ENCODE results near the gene CFAP46. TPM values are rescaled to one million over a fixed set of nuclear protein-coding genes. Genes with fewer than 3 reads are reported as not detected.

The CFAP46 gene
- total RNA-seq, 1 donor from 2014 or later = 10.9 TPM

DNA sequence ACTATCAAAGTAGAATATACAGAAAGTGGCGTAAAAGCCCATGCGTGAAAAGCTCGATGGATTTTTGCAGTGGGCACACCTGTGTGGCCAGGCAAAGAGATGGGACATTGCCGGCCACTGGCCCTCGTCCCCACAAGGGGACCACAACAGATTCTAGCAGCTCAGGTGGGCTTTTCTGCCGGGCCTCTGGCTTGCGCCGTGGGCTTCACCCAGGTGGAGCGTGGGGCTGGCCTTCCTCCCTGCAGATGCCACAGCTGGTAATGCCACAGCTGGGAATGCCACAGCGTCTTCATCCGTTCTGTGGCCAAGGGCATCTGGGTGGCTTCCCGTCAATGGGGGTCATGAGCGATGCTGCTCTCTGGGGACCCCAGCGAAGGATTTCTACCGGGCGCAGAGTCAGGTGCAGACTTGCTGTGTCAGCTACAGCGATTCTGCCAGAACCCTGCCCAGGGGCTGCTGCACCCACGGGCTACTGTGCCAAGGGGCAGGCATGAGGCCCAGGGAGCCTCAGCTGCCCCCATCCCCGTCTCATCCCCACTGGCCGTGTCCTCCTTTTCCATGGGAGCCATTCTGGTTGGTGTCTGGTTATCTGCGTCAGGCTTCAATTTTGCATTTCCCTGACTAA lies 103.9 kb downstream of the CFAP46 start:
- no peak overlapping the region for H3K4me3 Mint-ChIP-seq
- TF ChIP-seq, protein P1, sequence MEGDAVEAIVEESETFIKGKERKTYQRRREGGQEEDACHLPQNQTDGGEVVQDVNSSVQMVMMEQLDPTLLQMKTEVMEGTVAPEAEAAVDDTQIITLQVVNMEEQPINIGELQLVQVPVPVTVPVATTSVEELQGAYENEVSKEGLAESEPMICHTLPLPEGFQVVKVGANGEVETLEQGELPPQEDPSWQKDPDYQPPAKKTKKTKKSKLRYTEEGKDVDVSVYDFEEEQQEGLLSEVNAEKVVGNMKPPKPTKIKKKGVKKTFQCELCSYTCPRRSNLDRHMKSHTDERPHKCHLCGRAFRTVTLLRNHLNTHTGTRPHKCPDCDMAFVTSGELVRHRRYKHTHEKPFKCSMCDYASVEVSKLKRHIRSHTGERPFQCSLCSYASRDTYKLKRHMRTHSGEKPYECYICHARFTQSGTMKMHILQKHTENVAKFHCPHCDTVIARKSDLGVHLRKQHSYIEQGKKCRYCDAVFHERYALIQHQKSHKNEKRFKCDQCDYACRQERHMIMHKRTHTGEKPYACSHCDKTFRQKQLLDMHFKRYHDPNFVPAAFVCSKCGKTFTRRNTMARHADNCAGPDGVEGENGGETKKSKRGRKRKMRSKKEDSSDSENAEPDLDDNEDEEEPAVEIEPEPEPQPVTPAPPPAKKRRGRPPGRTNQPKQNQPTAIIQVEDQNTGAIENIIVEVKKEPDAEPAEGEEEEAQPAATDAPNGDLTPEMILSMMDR (conservative IDR thresholded peaks at IDR 0.05) = no peak
- H3K27me3 Mint-ChIP-seq = peaks cover 33% of the 10 kb centered on the region
- H3K36me3 Mint-ChIP-seq = peaks cover 5% of the 10 kb centered on the region
- peak; percentile 62 for DNase-seq (ENCODE audit: extremely low spot score, unreplicated experiment)
- no peak overlapping the region for H3K27ac Mint-ChIP-seq
- peaks cover 7% of the 10 kb centered on the region for H3K9me3 Mint-ChIP-seq
- H3K4me1 Mint-ChIP-seq (ENCODE audit: unreplicated experiment) = peaks cover 3% of the 10 kb centered on the region

DNA sequence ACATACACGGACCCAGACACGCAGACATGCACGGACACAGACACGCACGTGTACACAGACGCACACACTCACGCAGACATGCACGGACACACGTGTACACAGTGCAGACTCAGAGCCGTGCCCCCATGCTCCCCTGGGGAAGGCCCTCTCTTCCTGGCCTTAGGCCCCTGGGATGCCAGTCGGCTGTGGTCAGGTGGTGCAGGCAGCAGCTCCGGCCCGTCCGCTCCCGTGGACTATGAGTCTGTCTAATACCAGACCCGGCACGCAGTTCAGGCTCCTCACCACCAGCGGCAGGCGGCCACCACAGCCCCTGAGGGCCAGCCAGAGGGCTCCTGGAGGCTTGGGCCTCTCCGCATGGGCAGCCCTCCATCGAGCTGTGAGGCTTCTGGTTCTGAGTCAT lies 104.5 kb downstream of the CFAP46 start:
- no peak overlapping the region for H3K4me3 Mint-ChIP-seq
- H3K27ac Mint-ChIP-seq = no peak overlapping the region
- DNase-seq (ENCODE audit: extremely low spot score, unreplicated experiment) = peak; percentile 67
- H3K9me3 Mint-ChIP-seq = peaks cover 7% of the 10 kb centered on the region
- peaks cover 3% of the 10 kb centered on the region for H3K4me1 Mint-ChIP-seq (ENCODE audit: unreplicated experiment)
- TF ChIP-seq, protein P1 (conservative IDR thresholded peaks at IDR 0.05) = no peak
- H3K27me3 Mint-ChIP-seq = peaks cover 36% of the 10 kb centered on the region
- H3K36me3 Mint-ChIP-seq = peaks cover 5% of the 10 kb centered on the region

DNA sequence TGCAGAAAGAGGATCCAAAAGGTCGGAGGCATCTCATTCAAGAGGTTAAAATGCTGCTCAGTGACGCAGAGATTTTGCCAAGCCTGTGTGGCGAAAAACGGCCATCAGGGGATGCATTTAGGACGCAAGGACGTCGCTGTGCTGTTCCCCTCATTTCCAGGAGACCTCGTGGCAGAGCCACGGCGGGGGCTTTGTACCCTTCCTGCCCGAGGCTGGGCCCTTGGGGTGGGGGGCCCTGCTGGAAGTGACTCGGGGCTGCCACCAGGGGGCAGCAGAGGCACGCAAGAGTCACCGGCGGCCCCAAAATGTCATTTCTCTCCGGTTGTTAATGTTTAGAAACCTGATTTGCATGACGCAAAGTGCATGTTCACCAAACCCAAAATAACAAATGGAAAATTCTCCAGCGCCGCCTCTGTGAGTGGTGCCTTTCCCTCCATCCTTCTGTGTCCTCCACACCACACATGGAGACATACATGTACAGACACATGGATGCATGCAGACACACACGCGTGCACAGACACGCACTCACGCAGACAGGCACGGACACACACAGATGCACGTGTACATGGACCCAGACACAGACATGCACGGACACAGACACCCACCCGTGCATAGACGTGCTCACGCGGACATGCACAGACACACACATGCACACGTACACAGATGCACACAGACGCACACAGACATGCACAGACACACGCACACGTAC lies 105.4 kb downstream of the CFAP46 start:
- TF ChIP-seq, protein P1 (conservative IDR thresholded peaks at IDR 0.05) = peak; percentile 99
- H3K36me3 Mint-ChIP-seq = peaks cover under 1% of the 10 kb centered on the region
- H3K27ac Mint-ChIP-seq = no peak overlapping the region
- H3K4me1 Mint-ChIP-seq (ENCODE audit: unreplicated experiment) = peaks cover 3% of the 10 kb centered on the region
- H3K4me3 Mint-ChIP-seq = no peak overlapping the region
- DNase-seq (ENCODE audit: extremely low spot score, unreplicated experiment) = peak; percentile 72
- peaks cover under 1% of the 10 kb centered on the region for H3K9me3 Mint-ChIP-seq
- peaks cover 40% of the 10 kb centered on the region for H3K27me3 Mint-ChIP-seq

GRCh38 chr10:132836248-132836831 lies 106.0 kb downstream of the CFAP46 start:
- Mint-ChIP-seq H3K27ac (no peak overlapping the region), H3K9me3 (no peaks in the 10 kb centered on the region), H3K36me3 (no peaks in the 10 kb centered on the region), H3K4me3 (no peak overlapping the region), H3K4me1 (ENCODE audit: unreplicated experiment) (peaks cover 3% of the 10 kb centered on the region), H3K27me3 (peaks cover 46% of the 10 kb centered on the region)
- peak; percentile 66 for DNase-seq (ENCODE audit: extremely low spot score, unreplicated experiment)
- TF ChIP-seq, protein P1 (conservative IDR thresholded peaks at IDR 0.05) = no peak

GRCh38 chr10:132835848-132836233 lies 106.5 kb downstream of the CFAP46 start:
- no peak overlapping the region for H3K27ac Mint-ChIP-seq
- peaks cover 3% of the 10 kb centered on the region for H3K4me1 Mint-ChIP-seq (ENCODE audit: unreplicated experiment)
- no peaks in the 10 kb centered on the region for H3K9me3 Mint-ChIP-seq
- H3K27me3 Mint-ChIP-seq = peaks cover 48% of the 10 kb centered on the region
- H3K4me3 Mint-ChIP-seq = no peak overlapping the region
- no peak for DNase-seq (ENCODE audit: extremely low spot score, unreplicated experiment)
- TF ChIP-seq, protein P1 (conservative IDR thresholded peaks at IDR 0.05) = no peak
- no peaks in the 10 kb centered on the region for H3K36me3 Mint-ChIP-seq

Measured in type B pancreatic cell (in vitro differentiated cells).